ENCODE results near the gene MRPL10. TPM values are rescaled to one million over a fixed set of nuclear protein-coding genes. Genes with fewer than 3 reads are reported as not detected.

Gene MRPL10
- total RNA-seq, 6 donors from 2014 or later, result 23.1 to 44.2 (median 28.6) TPM

DNA sequence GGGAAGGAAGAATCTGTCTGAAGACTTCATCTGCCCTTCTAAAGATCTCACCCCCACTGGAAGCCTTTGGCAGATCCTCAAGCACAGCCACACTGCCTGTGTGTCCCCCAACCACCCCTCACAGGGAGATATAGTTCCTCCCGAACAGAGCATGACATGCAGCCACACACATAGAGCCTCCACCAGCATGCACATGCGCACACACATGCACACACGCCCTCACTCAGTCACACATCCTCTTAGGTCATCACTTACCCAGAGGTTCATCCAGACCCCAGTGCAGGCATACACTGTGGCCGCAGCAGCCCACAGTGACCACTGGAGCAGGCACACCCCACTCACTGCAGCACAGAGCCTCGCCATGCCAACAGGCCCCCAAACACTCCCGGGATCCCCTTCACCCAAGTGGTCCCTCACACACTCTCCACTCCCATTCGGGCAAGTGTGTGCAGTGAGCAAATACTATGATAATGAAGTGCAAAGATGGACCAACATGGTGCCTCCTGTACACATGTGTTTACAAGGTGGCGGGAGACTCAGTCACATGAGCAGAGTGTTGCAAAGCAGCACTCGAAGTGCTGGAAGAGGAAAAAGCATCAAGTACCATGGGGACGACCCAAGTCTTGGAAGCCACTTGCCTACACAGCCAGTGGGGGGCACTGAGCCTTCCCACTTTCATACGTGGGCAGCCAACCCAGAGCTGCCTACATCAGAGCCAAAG is 36.6 kb upstream of the MRPL10 start:
- TF ChIP-seq EP300 (IDR thresholded peaks at IDR 0.05), result no peak
- TF ChIP-seq POLR2AphosphoS5 (IDR thresholded peaks at IDR 0.05), result no peak
- TF ChIP-seq POLR2A (IDR thresholded peaks at IDR 0.05), result no peak
- TF ChIP-seq, protein P1, sequence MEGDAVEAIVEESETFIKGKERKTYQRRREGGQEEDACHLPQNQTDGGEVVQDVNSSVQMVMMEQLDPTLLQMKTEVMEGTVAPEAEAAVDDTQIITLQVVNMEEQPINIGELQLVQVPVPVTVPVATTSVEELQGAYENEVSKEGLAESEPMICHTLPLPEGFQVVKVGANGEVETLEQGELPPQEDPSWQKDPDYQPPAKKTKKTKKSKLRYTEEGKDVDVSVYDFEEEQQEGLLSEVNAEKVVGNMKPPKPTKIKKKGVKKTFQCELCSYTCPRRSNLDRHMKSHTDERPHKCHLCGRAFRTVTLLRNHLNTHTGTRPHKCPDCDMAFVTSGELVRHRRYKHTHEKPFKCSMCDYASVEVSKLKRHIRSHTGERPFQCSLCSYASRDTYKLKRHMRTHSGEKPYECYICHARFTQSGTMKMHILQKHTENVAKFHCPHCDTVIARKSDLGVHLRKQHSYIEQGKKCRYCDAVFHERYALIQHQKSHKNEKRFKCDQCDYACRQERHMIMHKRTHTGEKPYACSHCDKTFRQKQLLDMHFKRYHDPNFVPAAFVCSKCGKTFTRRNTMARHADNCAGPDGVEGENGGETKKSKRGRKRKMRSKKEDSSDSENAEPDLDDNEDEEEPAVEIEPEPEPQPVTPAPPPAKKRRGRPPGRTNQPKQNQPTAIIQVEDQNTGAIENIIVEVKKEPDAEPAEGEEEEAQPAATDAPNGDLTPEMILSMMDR (IDR thresholded peaks at IDR 0.05), result no peak
- DNase-seq (peak in 1 of 2 donors; percentile 30), ATAC-seq (ENCODE audit: low FRiP score in 2 of 2) (peak in 1 of 2 donors; percentile 22)
- no peaks in the 10 kb centered on the region for H3K36me3 ChIP-seq
- WGBS, 2 donors, result 83 to 86% methylated on average over 11 of the region's 11 CpGs
- no peak overlapping the region for H3K27ac ChIP-seq
- H3K4me1 ChIP-seq, result peaks cover 2 to 15% (median 3%) of the 10 kb centered on the region in 4 donors
- peaks cover 0 to 7% (median 0%) of the 10 kb centered on the region in 4 donors for H3K27me3 ChIP-seq
- H3K4me3 ChIP-seq, result no peak overlapping the region
- no peaks in the 10 kb centered on the region for H3K9me3 ChIP-seq

DNA sequence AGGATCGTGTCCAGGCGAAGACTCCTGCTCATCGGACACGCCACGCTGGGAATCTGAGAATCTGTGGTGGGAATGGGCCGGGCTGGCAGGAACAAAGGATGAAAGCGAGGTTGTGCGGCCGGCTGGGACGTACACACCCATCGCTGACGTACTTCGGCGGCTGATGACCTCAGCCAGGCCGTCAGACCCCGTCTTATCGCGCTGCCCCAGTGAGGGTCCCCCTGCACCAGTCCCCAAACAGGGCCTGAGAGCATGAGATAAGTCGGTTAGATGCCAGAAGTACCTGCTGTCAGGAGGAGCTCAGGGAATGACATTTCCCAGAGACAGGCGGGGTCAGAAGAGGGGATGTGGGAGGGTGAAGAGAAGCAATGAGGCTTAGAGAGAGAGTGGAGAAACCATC is 35.6 kb upstream of the MRPL10 start:
- H3K27ac ChIP-seq, result no peak overlapping the region
- H3K36me3 ChIP-seq, result no peaks in the 10 kb centered on the region
- peaks cover 5 to 13% (median 8%) of the 10 kb centered on the region in 4 donors for H3K4me1 ChIP-seq
- DNase-seq, result peak in 1 of 2 donors; percentile 50
- H3K27me3 ChIP-seq, result no peaks in the 10 kb centered on the region
- no peaks in the 10 kb centered on the region for H3K9me3 ChIP-seq
- TF ChIP-seq, protein P1 (IDR thresholded peaks at IDR 0.05), result no peak
- TF ChIP-seq EP300 (IDR thresholded peaks at IDR 0.05), result no peak
- no peak for TF ChIP-seq POLR2A (IDR thresholded peaks at IDR 0.05)
- TF ChIP-seq POLR2AphosphoS5 (IDR thresholded peaks at IDR 0.05), result no peak
- ATAC-seq (ENCODE audit: low FRiP score in 2 of 2), result peak in 1 of 2 donors; percentile 54
- WGBS, 2 donors, result 70 to 82% methylated on average over 20 of the region's 20 CpGs
- H3K4me3 ChIP-seq, result no peak overlapping the region

DNA sequence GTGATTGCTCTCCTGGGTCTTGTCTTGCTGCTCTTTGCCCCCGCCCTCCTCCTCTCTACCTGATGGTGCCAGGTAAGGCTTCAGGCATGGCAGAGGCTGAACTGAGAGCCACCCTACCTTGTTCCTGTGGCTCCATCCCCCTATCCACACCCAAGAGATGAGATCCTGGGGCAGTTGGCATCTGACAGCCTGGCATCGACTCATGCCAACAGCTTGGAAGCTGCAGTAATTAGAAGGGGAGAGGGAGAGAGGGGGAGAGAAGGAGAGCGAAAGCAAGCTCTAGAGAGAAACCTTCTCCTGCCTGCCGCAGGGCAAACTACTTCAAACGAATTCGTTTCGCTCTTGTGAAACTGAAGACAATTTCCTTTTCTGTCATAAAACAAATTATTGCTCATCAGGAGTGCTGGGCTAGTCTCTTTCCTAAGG is 33.5 kb upstream of the MRPL10 start:
- WGBS, 2 donors, result 37 to 47% methylated on average over 6 to 7 of the region's 7 CpGs
- no peaks in the 10 kb centered on the region for H3K9me3 ChIP-seq

DNA sequence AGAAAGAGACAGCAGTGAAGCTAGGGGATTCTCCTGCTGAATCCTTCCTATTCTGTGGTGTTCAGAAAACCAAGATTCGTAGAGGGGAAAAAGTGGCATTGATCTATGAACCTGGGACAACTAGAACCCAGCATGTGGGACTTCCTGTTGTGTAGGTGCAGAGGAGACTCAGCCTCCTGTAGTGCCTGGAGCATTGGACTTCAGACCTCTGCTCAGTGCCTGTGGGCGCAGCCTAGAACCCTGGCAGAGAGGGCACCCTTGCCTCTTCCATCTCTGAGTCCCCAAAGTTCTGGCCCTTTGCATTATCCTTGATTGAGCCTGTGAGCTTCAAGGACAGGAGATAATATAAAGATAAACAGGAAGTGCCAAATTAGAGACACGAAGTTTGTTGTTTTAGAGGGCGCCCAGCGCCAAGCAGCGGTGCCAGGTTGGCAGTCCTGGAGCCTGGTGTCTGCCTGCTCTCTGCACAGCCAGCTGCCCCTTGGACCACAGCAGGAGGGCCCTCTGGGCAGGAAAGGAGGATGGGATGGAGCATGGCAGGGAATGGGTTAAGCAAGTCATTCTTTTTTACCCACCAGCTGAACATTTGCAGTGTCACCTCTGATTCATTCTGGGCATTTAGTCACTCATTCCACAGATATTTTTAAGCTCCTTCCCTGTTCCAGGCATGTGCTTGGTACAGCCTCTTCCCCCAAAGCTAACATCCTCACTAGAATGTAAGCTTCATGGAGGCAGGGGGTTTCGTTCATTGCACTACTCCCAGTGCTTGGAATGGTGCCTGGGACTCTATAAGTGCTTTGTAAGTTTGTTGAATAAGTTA is 31.5 kb upstream of the MRPL10 start:
- H3K4me3 ChIP-seq, result no peak overlapping the region
- no peaks in the 10 kb centered on the region for H3K36me3 ChIP-seq
- peak overlapping the region in 2 of 4 donors; percentile 24 to 63 for H3K27ac ChIP-seq
- no peaks in the 10 kb centered on the region for H3K27me3 ChIP-seq
- 55 to 68% methylated on average over 7 of the region's 7 CpGs for WGBS, 2 donors
- ATAC-seq (ENCODE audit: low FRiP score in 2 of 2) (no peak), DNase-seq (no peak)
- H3K9me3 ChIP-seq, result no peaks in the 10 kb centered on the region
- peaks cover 5 to 13% (median 8%) of the 10 kb centered on the region in 4 donors for H3K4me1 ChIP-seq
- TF ChIP-seq POLR2A (IDR thresholded peaks at IDR 0.05) (no peak), EP300 (IDR thresholded peaks at IDR 0.05) (no peak), POLR2AphosphoS5 (IDR thresholded peaks at IDR 0.05) (no peak)
- TF ChIP-seq, protein P1 (IDR thresholded peaks at IDR 0.05), result no peak

More for the DNA sequence above, 33.5 kb upstream of the MRPL10 start:
- H3K4me3 ChIP-seq, result no peak overlapping the region
- H3K4me1 ChIP-seq, result peaks cover 5 to 13% (median 8%) of the 10 kb centered on the region in 4 donors
- no peaks in the 10 kb centered on the region for H3K36me3 ChIP-seq
- no peak for ATAC-seq (ENCODE audit: low FRiP score in 2 of 2)
- no peak for TF ChIP-seq POLR2A (IDR thresholded peaks at IDR 0.05)
- TF ChIP-seq, protein P1 (IDR thresholded peaks at IDR 0.05), result no peak
- TF ChIP-seq POLR2AphosphoS5 (IDR thresholded peaks at IDR 0.05), result no peak
- TF ChIP-seq EP300 (IDR thresholded peaks at IDR 0.05), result no peak
- H3K27ac ChIP-seq, result no peak overlapping the region
- no peak for DNase-seq
- no peaks in the 10 kb centered on the region for H3K27me3 ChIP-seq
